ENCODE results near the gene NPEPPS. TPM values are rescaled to one million over a fixed set of nuclear protein-coding genes. Genes with fewer than 3 reads are reported as not detected.

NPEPPS gene
- total and polyA plus RNA-seq, 2 donors (not counting 3 experiments of a cell fraction or from before 2014, with no cell fraction given), result 69.2 to 102 TPM

GRCh38 chr17:47615766-47616424, 85.0 kb downstream of the NPEPPS start:
- intact Hi-C loops (cut with micrococcal nuclease) (loop anchor here (1.0 to 10.0 kb wide), 5 partner anchors 115 to 461 kb away; partner anchors contain the start of gene EFCAB13), dilution Hi-C loops (cut with MboI; ENCODE audit: extremely low pct_ligation_motif_present, low sequenced_read_pairs) (no loop called here)
- Histone ChIP-seq H3K36me3 (ENCODE audit: control insufficient read depth in 2 of 2, extremely low read depth in 1 of 2, insufficient read depth in 2 of 2, low read length in 2 of 2) (peaks cover 12 to 15% of the 10 kb centered on the region in 2 experiments), H3K9me3 (replicated peaks; ENCODE audit: control insufficient read depth, insufficient read depth, low read length) (no peaks in the 10 kb centered on the region), H3K9me1 (replicated peaks; ENCODE audit: control insufficient read depth, extremely low read depth, insufficient read depth, low read length) (no peaks in the 10 kb centered on the region), H3K27ac (ENCODE audit: insufficient read depth, low read depth, low read length) (no peak overlapping the region), H3K27me3 (ENCODE audit: control insufficient read depth in 2 of 2, insufficient read depth in 2 of 2, low read length in 2 of 2) (no peaks in the 10 kb centered on the region), H3K79me2 (ENCODE audit: control insufficient read depth, insufficient read depth, low read length) (no peaks in the 10 kb centered on the region), H3K4me3 (replicated peaks in 1 of 3; ENCODE audit: insufficient read depth in 1 of 3, low read depth in 1 of 3, low read length in 3 of 3) (no peak overlapping the region), H3K9ac (replicated peaks; ENCODE audit: extremely low read depth, insufficient read depth, low read length) (no peak overlapping the region), H4K20me1 (replicated peaks; ENCODE audit: control insufficient read depth, extremely low read depth, insufficient read depth, low read length) (no peaks in the 10 kb centered on the region), H3K4me2 (ENCODE audit: insufficient read depth, low read length) (no peak overlapping the region), H3K4me1 (ENCODE audit: control insufficient read depth, extremely low read depth, insufficient read depth, low read length) (no peaks in the 10 kb centered on the region), H2AFZ (ENCODE audit: low read depth, low read length) (no peak overlapping the region)
- DNase-seq (ENCODE audit: low read depth, low spot score) (peak; percentile 61), FAIRE-seq (peak; percentile 21)
- CTCF ChIA-PET, result interaction anchor here (0.5 to 3.8 kb wide), 31 partner anchors 9 to 673 kb away, joined by 3 to 43 read pairs (median 4); partner anchors contain the start of genes EFCAB13 and KPNB1
- POLR2A ChIA-PET, result no interaction called here
- no TSS peak for BruUV-seq (replicated peaks)
- no peak for TF ChIP-seq JUN (IDR thresholded peaks at IDR 0.05; ENCODE audit: borderline replicate concordance, insufficient read depth, insufficient read length, low read depth)
- TF ChIP-seq CTCF (IDR thresholded peaks at IDR 0.05; ENCODE audit: extremely low read depth in 1 of 2, insufficient read depth in 1 of 2, low read depth in 1 of 2, low read length in 2 of 2), result peak; percentile 38 to 40

GRCh38 chr17:47618410-47618809, 87.5 kb downstream of the NPEPPS start:
- Histone ChIP-seq H2AFZ (ENCODE audit: low read depth, low read length) (no peak overlapping the region), H3K9me1 (replicated peaks; ENCODE audit: control insufficient read depth, extremely low read depth, insufficient read depth, low read length) (no peaks in the 10 kb centered on the region), H4K20me1 (replicated peaks; ENCODE audit: control insufficient read depth, extremely low read depth, insufficient read depth, low read length) (no peaks in the 10 kb centered on the region), H3K27me3 (ENCODE audit: control insufficient read depth in 2 of 2, insufficient read depth in 2 of 2, low read length in 2 of 2) (no peaks in the 10 kb centered on the region), H3K79me2 (ENCODE audit: control insufficient read depth, insufficient read depth, low read length) (no peaks in the 10 kb centered on the region), H3K4me2 (ENCODE audit: insufficient read depth, low read length) (no peak overlapping the region), H3K27ac (ENCODE audit: insufficient read depth, low read depth, low read length) (no peak overlapping the region), H3K4me3 (replicated peaks in 1 of 3; ENCODE audit: insufficient read depth in 1 of 3, low read depth in 1 of 3, low read length in 3 of 3) (no peak overlapping the region), H3K4me1 (ENCODE audit: control insufficient read depth, extremely low read depth, insufficient read depth, low read length) (peaks cover 22% of the 10 kb centered on the region), H3K9me3 (replicated peaks; ENCODE audit: control insufficient read depth, insufficient read depth, low read length) (no peaks in the 10 kb centered on the region), H3K36me3 (ENCODE audit: control insufficient read depth in 2 of 2, extremely low read depth in 1 of 2, insufficient read depth in 2 of 2, low read length in 2 of 2) (peaks cover 13 to 15% of the 10 kb centered on the region in 2 experiments), H3K9ac (replicated peaks; ENCODE audit: extremely low read depth, insufficient read depth, low read length) (no peak overlapping the region)
- no TSS peak for BruUV-seq (replicated peaks)
- dilution Hi-C loops (cut with MboI; ENCODE audit: extremely low pct_ligation_motif_present, low sequenced_read_pairs), result no loop called here
- ChIA-PET POLR2A (no interaction called here), CTCF (interaction anchor here (0.6 to 1.3 kb wide), 9 partner anchors 14 to 302 kb away, joined by 3 to 6 read pairs (median 3); no protein-coding TSS in a partner anchor)
- peak; percentile 35 for DNase-seq (ENCODE audit: low read depth, low spot score)
- no peak for FAIRE-seq
- intact Hi-C loops (cut with micrococcal nuclease), result loop anchor here (5.0 to 10.0 kb wide), 2 partner anchors 296 to 464 kb away; partner anchors contain the start of gene EFCAB13
- TF ChIP-seq POLR2A (IDR thresholded peaks at IDR 0.05; ENCODE audit: low read depth, low read length) (no peak), CTCF (IDR thresholded peaks at IDR 0.05; ENCODE audit: extremely low read depth in 1 of 2, insufficient read depth in 1 of 2, low read depth in 1 of 2, low read length in 2 of 2) (peak; percentile 12 to 22)

All from endothelial cell of umbilical vein (primary cell).